K562 (cell line): ENCODE results near the gene CELSR2. TPM values are rescaled to one million over a fixed set of nuclear protein-coding genes. Genes with fewer than 3 reads are reported as not detected.
A peak's percentile ranks its signal among the peaks of the same experiment; 100 is the strongest.

Experiments used
- E2F4 ChIP-seq: sonication (generic); formaldehyde crosslinking; IDR thresholded peaks from 2 replicates; pipeline ENCODE4 v1.8.0; 2022; ENCODE audit warnings: mild to moderate bottlenecking, low read depth, missing genetic modification reagents
- E2F8 ChIP-seq: fragments of 450-650 bp; IDR thresholded peaks from 2 replicates; pipeline ENCODE4 v1.7.1; 2018; ENCODE audit warnings: mild to moderate bottlenecking, low read depth; ENCODE audit not compliant: partially characterized antibody
- EGR1 ChIP-seq: fragments of 450-650 bp; conservative IDR thresholded peaks from 2 replicates; pipeline ENCODE4 v1.6.1; 2017; ENCODE audit warnings: mild to moderate bottlenecking
- FUS ChIP-seq: fragments of 200-400 bp; formaldehyde crosslinking; optimal IDR thresholded peaks from 2 replicates; pipeline ENCODE3; 2017; ENCODE audit warnings: low read depth, low read length
- HDAC2 ChIP-seq: fragments of 450-650 bp; IDR thresholded peaks from 2 replicates; pipeline ENCODE4 v1.6.1; 2016; ENCODE audit warnings: mild to moderate bottlenecking
- HSF4 ChIP-seq: fragments of 250-450 bp; sonication (Bioruptor Pico); IDR thresholded peaks from 2 replicates; pipeline ENCODE4 v2.1.2; 2022; ENCODE audit warnings: mild to moderate bottlenecking, moderate library complexity, borderline replicate concordance
- L3MBTL2 ChIP-seq: fragments of 450-650 bp; IDR thresholded peaks from 2 replicates; pipeline ENCODE4 v1.6.1; 2016; ENCODE audit warnings: mild to moderate bottlenecking, moderate library complexity
- MAFF ChIP-seq: IDR thresholded peaks from 2 replicates; pipeline ENCODE4 v1.6.1; 2012; ENCODE audit warnings: low read length, improper control_type of control experiment
- MEF2D ChIP-seq: conservative IDR thresholded peaks from 2 replicates; pipeline ENCODE4 v1.6.1; 2016; ENCODE audit warnings: low read depth, missing genetic modification characterization, missing compliant biosample characterization
- MTA3 ChIP-seq: fragments of 450-650 bp; formaldehyde crosslinking; IDR thresholded peaks from 2 replicates; pipeline ENCODE4 v1.6.1; 2017; ENCODE audit warnings: mild to moderate bottlenecking, borderline replicate concordance
- NFIX ChIP-seq: fragments of 250-450 bp; sonication (Bioruptor Pico); IDR thresholded peaks from 2 replicates; pipeline ENCODE4 v1.4.0; 2020; ENCODE audit warnings: low read depth, mild to moderate bottlenecking, moderate library complexity
- POLR3G ChIP-seq: IDR thresholded peaks from 2 replicates; pipeline ENCODE4 v1.6.1; 2011; ENCODE audit not compliant: insufficient read length, insufficient replicate concordance; ENCODE audit errors: extremely low read depth
- PRMT5 ChIP-seq: sonication (generic); formaldehyde crosslinking; IDR thresholded peaks from 2 replicates; pipeline ENCODE4 v1.5.0; 2020; ENCODE audit warnings: missing genetic modification reagents
- SMAD2 ChIP-seq: fragments of 150-350 bp; IDR thresholded peaks from 2 replicates; pipeline ENCODE4 v1.6.1; 2014; ENCODE audit warnings: low read depth, mild to moderate bottlenecking, low read length
- SNIP1 ChIP-seq: fragments of 450-650 bp; IDR thresholded peaks from 2 replicates; pipeline ENCODE4 v1.7.1; 2017; ENCODE audit warnings: low read depth, mild to moderate bottlenecking
- SRSF9 ChIP-seq: fragments of 200-400 bp; formaldehyde crosslinking; IDR thresholded peaks from 2 replicates; pipeline ENCODE4 v1.6.1; 2017; ENCODE audit warnings: low read depth, low read length, borderline replicate concordance
- STAG1 ChIP-seq: sonication (generic); formaldehyde crosslinking; IDR thresholded peaks from 2 replicates; pipeline ENCODE4 v1.5.0; 2020; ENCODE audit warnings: missing genetic modification reagents, borderline replicate concordance
- THAP7 ChIP-seq: fragments of 250-450 bp; sonication (Bioruptor Pico); IDR thresholded peaks from 2 replicates; pipeline ENCODE4 v1.5.0; 2021
- THRAP3 ChIP-seq: fragments of 450-650 bp; IDR thresholded peaks from 2 replicates; pipeline ENCODE4 v1.6.1; 2016; ENCODE audit warnings: mild to moderate bottlenecking, inconsistent platforms, borderline replicate concordance
- ZC3H4 ChIP-seq: sonication (generic); formaldehyde crosslinking; IDR thresholded peaks from 2 replicates; pipeline ENCODE4 v1.9.0; 2021; ENCODE audit warnings: missing genetic modification reagents, borderline replicate concordance
- ZMIZ1 ChIP-seq, 2 experiments: fragments of 150-350 bp in 1 of 2; IDR thresholded peaks; 2 replicates each; pipeline ENCODE4 v1.6.1; 2012 to 2016; ENCODE audit warnings: low read depth in 2 of 2, low read length in 2 of 2, mild to moderate bottlenecking in 1 of 2, moderate library complexity in 1 of 2
- ZNF143 ChIP-seq: sonication (generic); formaldehyde crosslinking; IDR thresholded peaks from 2 replicates; pipeline ENCODE4 v1.9.0; 2022; ENCODE audit warnings: mild to moderate bottlenecking, missing genetic modification reagents
- ZNF717 ChIP-seq: fragments of 250-450 bp; sonication (Bioruptor Pico); IDR thresholded peaks from 2 replicates; pipeline ENCODE4 v1.5.0; 2021
- polyA plus RNA-seq, 8 experiments: library from polyadenylated mRNA; depleted of rRNA in 4 of 8; stranded (reverse) in 5 of 8; unstranded in 3 of 8; fragments of >200 nt; fragmentation: Nextera tagmentation in 2 of 8; fragmentation: Illumina TruSeq in 1 of 8; extraction: Ambion mirVana in 2 of 8; extraction: Trizol in 1 of 8; gene quantifications; 2 replicates each; pipeline versions ENCODE4 v1.2.1 to v1.2.3, GENCODE V29; 2011 to 2014; ENCODE audit warnings: inconsistent platforms in 1 of 8, missing spikeins in 1 of 8
- total RNA-seq, 7 experiments: library from RNA; depleted of rRNA in 6 of 7; stranded (reverse); fragments of >200 nt in 6 of 7; fragmentation: Illumina TruSeq in 2 of 7; extraction: Trizol in 2 of 7; gene quantifications; 2 replicates each; pipeline versions ENCODE4 v1.2.1 to v1.2.3, GENCODE V29; 2011 to 2021; ENCODE audit warnings: low replicate concordance in 1 of 7

The CELSR2 gene
- total and polyA plus RNA-seq, 9 of the 15 experiments (the other 6 are each of a cell fraction or from before 2014, with no cell fraction given): 0.31 to 21.9 (median 4.2) TPM

GRCh38 chr1:109306832-109307273 is 57.5 kb downstream of the CELSR2 start, which contains the start of gene MYBPHL (continued):
- TF ChIP-seq EGR1 (no peak), ZNF717 (CRISPR knock-in tag) (no peak), FUS (no peak), MEF2D (no peak), SNIP1 (no peak), THAP7 (CRISPR knock-in tag) (0 out of 2 replicates have a peak, but pooled peaks have one; percentile 55), SRSF9 (no peak), STAG1 (no peak), THRAP3 (no peak), L3MBTL2 (no peak), POLR3G (no peak), ZC3H4 (CRISPR knock-in tag) (no peak), E2F4 (no peak), HDAC2 (no peak), ZMIZ1 (IDR thresholded peaks at IDR 0.05; ENCODE audit: low read depth in 2 of 2, low read length in 2 of 2) (no peak), ZNF143 (CRISPR knock-in tag) (no peak), PRMT5 (CRISPR knock-in tag) (no peak), E2F8 (no peak), SMAD2 (no peak), MAFF (no peak), MTA3 (no peak), NFIX (CRISPR knock-in tag) (no peak), HSF4 (no peak)
